HG03575 (cell line): ENCODE measurements around the gene CALR.

Experiments used
- ATAC-seq: cut with Tn5 transposase; IDR thresholded peaks from one replicate; pipeline ENCODE4 v1.9.1; 2021; ENCODE audit not compliant: unreplicated experiment, insufficient number of reproducible peaks, low FRiP score; ENCODE audit errors: extremely low read depth

CALR gene

DNA sequence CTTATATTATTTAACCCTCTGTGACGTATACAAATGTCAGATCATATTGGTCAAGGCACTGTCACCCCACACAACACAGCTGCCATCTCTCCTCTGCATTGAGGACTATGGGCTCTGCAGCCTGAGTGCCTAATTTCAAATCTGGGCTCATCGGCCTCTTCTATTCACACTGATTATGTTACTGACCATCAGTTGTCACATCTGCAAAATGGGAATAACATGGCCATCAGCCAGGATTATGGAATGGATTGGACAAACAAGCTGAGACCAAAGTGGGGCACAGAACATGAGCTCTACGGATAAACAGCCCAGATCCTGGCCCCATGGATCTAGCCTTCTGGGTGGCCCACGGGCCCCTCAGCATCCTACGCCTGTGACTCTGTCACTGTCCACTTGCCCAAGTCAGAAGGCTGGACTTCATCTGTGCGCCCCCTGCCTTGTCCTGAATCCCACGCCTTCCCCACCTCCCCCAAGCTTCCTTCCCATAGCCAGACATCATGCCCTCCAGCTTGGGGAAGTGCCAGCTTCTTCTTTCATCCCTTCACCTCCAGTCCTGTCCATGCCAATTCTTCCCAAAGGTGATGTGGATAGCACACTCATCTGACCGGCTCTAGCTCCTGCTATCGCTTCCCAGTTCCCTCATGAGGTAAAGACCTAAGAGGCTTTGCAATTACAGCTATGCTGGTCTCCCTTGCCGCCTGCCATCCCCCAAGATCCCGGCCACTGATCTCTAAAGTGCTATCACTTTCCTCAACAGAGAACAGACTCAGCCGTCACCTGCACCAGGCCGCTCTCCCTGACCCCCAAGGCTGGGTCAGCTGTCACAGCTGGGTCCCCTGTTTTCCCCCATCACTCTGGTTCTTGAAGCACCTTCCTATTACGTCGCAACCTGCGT, 5.8 kb upstream of the CALR start:
- no peak for ATAC-seq

GRCh38 chr19:12933287-12934072, 4.9 kb upstream of the CALR start, which contains the start of gene FARSA:
TSS of gene FARSA (minus strand) at chr19:12933711. CDS start at chr19:12933696, 15 bp downstream.
- ATAC-seq, result no peak

DNA sequence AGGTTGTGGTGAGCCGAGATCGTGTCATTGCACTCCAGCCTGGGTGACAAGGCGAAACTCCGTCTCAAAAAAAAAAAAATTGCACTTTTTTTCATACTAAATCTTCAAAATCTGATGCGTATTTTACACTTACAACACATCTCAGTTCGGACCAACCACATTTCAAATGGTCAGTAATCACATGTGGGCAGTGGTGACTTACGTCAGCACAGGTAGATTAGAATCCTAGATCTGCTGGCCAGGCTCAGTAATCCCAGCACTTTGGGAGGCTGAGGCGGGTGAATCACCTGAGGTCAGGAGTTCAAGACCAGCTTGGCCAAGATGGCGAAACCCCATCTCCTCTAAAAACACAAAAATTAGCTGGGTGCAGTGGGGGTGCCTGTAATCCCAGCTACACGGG, 3.3 kb upstream of the CALR start:
- no peak for ATAC-seq

DNA sequence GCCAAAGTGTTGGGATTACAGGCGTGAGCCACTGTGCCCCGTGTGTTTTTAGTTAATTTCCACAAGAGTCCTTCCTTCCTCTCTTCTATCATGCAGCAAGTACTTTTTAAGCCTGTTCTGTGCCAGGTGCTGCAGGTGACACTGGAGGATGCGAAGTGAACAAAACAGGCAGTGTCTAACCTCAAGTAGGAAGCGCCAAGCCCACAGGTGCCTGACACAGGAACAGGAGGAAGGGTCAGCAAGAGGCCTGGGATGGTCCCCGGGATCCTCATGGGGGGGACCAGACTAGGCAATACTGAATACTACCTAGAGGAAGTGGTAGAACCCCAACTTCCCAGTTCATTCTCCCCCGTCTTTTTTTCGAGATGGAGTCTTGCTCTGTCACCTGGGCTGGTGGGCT, 1.8 kb upstream of the CALR start:
- no peak for ATAC-seq

DNA sequence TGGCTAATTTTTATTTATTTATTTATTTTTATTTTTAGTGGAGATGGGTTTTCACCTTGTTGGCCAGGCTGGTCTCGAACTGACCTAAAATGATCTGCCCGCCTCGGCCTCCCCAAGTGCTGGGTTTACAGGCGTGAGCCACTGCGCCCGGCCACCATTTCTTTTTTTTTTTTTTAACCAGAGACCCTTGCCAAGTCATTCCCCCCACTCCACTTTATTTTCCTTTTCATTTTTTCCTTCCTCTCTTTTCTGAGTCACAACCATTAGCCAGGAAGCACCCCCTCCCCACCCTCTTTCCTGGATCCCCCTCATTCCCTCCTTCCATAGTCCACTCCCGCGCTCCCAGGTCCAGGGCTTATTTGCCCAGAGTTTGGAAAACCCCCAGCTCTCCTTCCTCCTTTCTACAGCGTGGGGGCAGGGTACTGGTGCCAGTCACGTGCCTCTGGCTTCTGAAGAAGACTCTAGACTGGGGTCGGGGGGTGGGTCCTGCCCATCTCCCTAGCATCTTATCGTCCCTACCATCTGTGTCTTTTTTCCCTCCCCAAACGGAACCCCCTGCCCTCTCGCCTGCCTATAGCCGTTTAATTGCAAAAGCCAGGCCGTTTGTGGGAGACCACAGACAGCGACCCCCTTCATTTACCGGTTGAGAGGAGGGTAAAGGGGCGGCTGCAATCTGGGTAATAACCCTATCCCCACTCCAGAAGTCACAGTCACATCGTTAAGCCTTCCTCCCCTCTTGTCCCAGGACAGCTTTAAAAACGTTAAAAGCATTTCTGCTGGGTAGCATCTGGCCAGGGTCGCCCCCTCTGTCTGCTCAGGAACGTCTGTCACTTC, 1.1 kb upstream of the CALR start:
- no peak for ATAC-seq

DNA sequence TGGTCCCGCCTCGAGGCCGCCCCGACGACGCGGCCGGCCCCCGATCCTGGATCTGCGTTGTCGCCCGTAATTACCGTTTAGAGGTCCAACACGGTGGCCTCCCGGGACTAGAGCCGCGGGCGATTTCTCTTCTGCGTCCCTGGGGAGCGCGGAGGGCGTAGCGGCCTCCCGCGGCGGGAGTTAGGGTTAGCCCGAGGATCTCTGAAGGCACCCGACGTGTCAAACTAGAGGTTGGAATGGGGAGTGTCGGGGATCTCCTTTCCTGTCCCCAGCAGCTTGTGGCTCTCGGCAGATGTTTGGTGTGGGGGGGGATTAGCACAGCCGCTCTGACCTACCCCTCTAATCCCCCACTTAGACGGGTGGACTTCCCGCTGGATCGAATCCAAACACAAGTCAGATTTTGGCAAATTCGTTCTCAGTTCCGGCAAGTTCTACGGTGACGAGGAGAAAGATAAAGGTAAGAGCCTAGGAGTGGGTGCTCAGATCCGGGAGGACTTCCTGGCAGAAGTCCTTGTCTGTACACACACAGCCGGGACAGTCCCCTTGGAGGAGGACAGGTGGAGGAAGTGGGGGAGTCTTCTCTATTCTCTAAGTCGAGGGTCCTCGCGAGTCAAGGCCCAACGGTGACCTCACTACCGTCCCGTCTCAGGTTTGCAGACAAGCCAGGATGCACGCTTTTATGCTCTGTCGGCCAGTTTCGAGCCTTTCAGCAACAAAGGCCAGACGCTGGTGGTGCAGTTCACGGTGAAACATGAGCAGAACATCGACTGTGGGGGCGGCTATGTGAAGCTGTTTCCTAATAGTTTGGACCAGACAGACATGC, 581 bp downstream of the CALR start:
- ATAC-seq, result no peak

- ATAC-seq, result no peak
Measured at GRCh38 chr19:12939975-12940423, 1.6 kb downstream of the CALR start.

- ATAC-seq, result no peak
Measured at GRCh38 chr19:12940897-12941296, 2.5 kb downstream of the CALR start.

DNA sequence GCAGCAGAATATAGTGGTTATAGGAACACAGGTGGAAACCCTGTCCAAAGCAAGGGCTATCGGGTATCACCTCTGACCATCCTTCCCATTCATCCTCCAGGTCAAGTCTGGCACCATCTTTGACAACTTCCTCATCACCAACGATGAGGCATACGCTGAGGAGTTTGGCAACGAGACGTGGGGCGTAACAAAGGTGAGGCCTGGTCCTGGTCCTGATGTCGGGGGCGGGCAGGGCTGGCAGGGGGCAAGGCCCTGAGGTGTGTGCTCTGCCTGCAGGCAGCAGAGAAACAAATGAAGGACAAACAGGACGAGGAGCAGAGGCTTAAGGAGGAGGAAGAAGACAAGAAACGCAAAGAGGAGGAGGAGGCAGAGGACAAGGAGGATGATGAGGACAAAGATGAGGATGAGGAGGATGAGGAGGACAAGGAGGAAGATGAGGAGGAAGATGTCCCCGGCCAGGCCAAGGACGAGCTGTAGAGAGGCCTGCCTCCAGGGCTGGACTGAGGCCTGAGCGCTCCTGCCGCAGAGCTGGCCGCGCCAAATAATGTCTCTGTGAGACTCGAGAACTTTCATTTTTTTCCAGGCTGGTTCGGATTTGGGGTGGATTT, 5.1 kb downstream of the CALR start:
- no peak for ATAC-seq

DNA sequence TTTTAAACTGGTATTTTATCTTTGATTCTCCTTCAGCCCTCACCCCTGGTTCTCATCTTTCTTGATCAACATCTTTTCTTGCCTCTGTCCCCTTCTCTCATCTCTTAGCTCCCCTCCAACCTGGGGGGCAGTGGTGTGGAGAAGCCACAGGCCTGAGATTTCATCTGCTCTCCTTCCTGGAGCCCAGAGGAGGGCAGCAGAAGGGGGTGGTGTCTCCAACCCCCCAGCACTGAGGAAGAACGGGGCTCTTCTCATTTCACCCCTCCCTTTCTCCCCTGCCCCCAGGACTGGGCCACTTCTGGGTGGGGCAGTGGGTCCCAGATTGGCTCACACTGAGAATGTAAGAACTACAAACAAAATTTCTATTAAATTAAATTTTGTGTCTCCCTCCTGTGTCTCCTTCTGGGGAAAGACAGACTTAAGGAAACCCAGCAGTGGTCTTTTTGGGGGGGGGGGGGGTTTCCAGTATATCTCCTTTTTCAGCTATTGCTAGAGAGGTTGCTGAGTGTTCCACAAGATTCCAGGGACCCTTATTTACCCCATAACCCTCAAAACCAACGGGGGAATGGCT, 5.8 kb downstream of the CALR start:
- ATAC-seq, result no peak

DNA sequence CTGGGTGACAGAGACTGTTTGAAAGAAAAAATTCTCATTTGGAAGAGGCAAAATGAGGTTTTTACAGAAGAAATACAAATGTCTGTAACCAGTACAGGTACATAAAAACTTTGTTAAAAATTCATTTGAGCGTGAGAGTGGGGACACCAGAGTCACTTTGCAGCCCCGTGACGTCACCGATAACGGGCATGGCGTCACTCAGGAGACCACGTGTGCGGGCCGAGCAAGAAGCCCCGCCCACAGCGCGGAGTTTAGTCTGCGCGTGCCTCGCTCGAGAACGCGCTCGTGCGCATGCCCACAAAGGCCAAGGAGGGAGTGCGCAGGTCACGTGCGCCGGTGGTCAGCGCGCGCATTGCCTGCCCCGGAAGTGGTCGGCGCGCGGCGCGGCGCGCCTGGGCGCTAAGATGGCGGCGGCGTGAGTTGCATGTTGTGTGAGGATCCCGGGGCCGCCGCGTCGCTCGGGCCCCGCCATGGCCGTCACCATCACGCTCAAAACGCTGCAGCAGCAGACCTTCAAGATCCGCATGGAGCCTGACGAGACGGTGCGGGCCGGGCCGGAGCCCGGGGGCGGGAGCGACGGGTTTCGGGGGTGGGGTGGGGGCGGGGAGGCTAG, 7.2 kb downstream of the CALR start, which contains the start of gene RAD23A:
Gene RAD23A (plus strand): TSS at position 384 of the 613 bp plus-strand sequence. CDS start 87 bp downstream, at position 471.
- ATAC-seq, result peak; percentile 36

- no peak for ATAC-seq
Measured at GRCh38 chr19:12946092-12946721, 7.8 kb downstream of the CALR start.

DNA sequence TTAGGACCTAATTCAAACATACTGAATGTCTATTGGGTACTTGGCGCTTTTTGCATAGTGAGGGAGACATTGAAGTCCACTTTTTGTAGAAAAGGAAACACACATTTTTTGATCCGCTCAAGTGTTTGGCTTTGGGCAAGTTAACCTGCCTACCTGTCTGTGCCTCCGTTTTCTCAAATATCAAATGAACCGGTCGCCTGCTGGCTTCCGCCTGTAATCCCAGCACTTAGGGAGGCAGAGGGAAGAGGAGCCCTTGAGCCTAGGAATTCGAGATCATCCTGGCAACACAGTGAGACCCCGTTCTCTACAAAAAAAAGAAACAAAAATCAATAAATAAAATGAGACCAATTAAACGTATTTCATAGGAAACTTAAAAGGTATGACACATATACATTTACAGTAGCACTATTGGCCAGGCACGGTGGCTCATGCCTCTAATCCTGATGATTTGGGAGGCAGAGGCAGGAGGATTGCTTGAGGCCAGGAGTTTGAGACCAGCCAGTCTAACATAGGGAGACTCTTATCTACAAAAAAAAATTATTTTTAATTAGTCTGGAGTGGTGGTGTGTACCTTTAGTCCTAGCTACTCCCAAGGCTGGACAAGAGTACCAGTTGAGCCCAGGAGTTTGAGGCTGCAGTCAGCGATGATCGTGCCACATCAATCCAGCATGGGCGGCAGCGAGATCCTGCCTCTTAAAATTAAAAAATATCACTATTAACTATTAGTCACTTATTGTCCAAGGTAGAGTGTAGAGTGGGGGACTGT, 8.5 kb downstream of the CALR start:
- no peak for ATAC-seq

GRCh38 chr19:12947702-12948611, 9.5 kb downstream of the CALR start:
- no peak for ATAC-seq
